Measurements from ENCODE around the gene TFF1.

The TFF1 gene

DNA sequence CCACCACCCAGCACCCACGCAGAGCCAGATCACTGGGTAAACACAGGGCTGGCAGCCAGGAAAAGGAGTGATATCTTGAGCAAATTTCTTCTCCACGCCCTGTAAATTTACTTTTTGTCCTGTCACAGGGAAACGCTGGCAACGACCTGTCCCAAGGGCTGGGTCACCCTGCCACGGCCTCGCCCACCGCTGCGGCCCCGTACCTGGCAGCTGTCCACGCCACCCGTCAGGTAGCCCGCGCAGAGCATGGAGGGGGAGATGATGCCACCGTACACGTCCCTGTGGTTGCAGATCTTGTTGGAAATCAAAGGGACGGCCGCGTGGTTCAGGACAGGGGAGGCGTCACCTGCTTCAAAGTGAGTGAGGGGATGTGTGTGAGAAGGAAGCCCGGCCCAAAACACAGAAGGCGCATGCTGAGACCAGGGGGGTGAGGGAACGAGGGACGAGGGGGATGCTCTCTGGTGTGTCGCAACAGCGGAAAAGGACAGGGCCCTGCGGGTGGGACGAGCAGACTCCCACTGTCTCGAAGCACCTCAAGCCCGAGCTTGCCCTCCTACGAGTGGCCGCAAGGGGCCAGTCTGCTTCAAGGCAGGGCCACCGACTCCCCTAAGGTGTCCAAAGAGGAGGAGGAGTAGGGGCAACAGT, 10.1 kb upstream of the TFF1 start:
- TF ChIP-seq, protein P1, sequence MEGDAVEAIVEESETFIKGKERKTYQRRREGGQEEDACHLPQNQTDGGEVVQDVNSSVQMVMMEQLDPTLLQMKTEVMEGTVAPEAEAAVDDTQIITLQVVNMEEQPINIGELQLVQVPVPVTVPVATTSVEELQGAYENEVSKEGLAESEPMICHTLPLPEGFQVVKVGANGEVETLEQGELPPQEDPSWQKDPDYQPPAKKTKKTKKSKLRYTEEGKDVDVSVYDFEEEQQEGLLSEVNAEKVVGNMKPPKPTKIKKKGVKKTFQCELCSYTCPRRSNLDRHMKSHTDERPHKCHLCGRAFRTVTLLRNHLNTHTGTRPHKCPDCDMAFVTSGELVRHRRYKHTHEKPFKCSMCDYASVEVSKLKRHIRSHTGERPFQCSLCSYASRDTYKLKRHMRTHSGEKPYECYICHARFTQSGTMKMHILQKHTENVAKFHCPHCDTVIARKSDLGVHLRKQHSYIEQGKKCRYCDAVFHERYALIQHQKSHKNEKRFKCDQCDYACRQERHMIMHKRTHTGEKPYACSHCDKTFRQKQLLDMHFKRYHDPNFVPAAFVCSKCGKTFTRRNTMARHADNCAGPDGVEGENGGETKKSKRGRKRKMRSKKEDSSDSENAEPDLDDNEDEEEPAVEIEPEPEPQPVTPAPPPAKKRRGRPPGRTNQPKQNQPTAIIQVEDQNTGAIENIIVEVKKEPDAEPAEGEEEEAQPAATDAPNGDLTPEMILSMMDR (conservative IDR thresholded peaks at IDR 0.05; ENCODE audit: low read depth, low read length), result no peak
- no peak overlapping the region for H3K4me3 ChIP-seq (ENCODE audit: low read length)
- no peak for DNase-seq (ENCODE audit: low read depth)

DNA sequence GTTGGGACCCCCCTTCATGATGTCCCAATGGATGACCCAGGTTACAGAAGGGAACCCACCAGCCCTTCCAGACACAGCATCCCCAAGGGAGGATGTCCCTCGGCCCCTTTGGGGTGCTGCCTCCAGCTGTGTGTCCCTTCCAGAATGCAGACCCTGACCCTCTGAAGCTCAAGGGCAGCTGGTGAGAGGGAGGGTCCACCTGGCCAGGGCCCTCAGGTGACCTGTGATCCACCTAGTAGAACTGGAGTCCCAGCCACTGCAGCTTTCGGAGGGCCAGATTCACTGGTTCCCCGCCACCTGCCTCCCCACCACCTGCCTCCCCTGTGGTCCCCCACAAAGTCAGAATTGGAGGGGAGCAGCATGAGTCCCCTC, 9.6 kb upstream of the TFF1 start:
- no peak for DNase-seq (ENCODE audit: low read depth)
- TF ChIP-seq, protein P1 (conservative IDR thresholded peaks at IDR 0.05; ENCODE audit: low read depth, low read length), result no peak
- H3K4me3 ChIP-seq (ENCODE audit: low read length), result no peak overlapping the region

DNA sequence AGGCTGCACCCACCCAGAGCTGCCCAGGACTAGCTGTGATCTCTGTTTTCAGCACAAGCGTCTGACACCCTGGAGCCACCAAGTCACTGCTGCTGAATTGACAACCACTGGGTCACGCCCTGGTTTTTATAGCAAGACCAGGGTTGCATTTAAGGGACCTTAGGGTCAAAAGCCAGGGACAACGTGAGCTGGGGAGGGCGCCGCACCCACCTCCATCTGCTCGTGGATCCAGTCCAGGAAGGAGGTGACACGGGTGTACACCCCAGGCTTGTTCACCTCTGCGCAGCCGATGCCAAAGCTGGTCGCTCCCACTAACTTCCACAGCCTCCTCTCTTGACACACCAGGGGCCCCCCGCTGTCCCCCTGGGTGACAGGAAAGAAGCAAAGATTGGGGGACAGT, 9.2 kb upstream of the TFF1 start:
- DNase-seq (ENCODE audit: low read depth), result no peak
- TF ChIP-seq, protein P1 (conservative IDR thresholded peaks at IDR 0.05; ENCODE audit: low read depth, low read length), result no peak
- H3K4me3 ChIP-seq (ENCODE audit: low read length), result no peak overlapping the region

DNA sequence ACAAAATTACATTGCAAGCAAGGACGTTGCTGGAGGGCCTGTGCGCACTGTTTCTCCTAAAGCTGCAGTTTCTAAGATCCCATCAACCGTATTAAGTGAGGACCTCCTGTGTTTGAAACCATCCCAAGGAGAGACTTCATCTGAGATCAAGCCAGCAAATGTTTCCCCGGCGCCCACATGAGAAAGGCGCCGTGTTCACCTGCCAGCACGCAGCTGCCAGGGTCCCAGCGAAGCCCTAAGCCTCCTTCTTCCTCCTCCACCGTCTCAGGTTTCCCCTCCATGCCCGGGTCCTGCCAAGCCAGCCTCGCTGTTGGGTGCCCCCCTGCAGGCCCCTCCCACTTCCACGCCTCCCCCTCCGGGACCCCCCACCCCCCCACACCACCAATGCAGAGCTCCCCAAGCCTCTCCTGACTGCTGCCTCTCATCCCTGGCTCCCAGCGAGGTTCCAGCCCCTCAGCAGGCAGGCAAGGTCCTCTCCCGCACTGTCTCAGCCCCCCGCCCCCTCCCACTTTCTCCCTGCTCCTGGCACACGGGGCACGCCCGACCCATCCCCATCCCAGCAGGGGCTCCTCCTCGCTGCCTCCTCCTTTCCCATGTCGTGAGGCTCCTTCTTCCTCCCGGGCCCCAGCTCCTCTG, 8.6 kb upstream of the TFF1 start:
- DNase-seq (ENCODE audit: low read depth), result no peak
- TF ChIP-seq, protein P1 (conservative IDR thresholded peaks at IDR 0.05; ENCODE audit: low read depth, low read length), result no peak
- H3K4me3 ChIP-seq (ENCODE audit: low read length), result no peak overlapping the region

DNA sequence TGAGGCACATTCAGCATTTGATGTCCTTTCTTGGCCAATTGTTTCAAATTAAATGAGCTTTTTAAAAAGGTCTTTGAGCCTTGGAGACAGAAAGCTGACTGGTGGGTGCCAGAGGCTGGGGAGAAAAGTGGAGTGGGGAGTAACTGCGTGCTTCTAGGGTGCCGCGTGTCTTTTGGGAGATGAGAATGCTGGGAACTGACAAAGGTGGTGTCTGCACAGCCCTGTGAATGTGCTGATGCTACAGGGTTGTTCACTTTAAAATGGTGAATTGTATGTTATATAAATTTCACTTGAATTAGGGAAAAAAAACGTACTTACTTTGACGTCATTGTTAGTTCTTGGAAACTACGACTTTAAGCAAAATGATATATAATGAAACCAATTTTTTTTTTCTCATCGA, 8.1 kb upstream of the TFF1 start:
- DNase-seq (ENCODE audit: low read depth), result no peak
- TF ChIP-seq, protein P1 (conservative IDR thresholded peaks at IDR 0.05; ENCODE audit: low read depth, low read length), result no peak

DNA sequence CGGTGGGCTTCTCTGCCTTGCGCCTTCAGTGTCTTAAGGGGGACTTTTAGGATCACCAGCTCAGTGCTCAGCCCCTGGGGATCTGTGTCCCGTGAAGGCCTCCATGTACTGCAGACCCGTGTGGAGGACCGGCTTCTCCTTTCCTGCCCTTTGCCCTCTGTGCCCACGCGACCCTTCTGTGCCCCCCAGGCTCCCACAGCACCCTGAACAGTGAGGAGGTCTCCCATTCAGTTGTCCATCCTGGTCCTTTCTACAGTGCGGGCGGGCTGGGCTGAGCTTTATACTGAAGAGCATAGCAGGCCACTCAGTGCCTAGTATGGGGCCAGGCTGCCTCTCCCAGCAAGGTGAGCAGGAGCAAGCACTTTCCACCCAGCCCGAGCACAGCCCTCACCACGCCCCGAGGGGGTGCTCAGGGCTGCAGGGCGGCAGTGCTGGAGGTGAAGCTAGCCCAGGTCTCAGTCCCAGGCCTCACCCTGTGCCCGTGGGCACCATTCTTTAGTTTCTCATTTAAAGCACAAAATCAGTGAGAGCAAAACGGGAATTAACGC, 7.6 kb upstream of the TFF1 start:
- DNase-seq (ENCODE audit: low read depth), result no peak
- TF ChIP-seq, protein P1 (conservative IDR thresholded peaks at IDR 0.05; ENCODE audit: low read depth, low read length), result no peak

More for the DNA sequence above, 8.1 kb upstream of the TFF1 start:
- no peak overlapping the region for H3K4me3 ChIP-seq (ENCODE audit: low read length)

More for the DNA sequence above, 7.6 kb upstream of the TFF1 start:
- no peak overlapping the region for H3K4me3 ChIP-seq (ENCODE audit: low read length)
